Right kidney (tissue), 1 donor: ENCODE data around the gene RAB4A.
"Not testable (repeated sequence)": the region's sequence is repeated elsewhere in the genome, so short reads cannot be mapped to it uniquely, and the experiment has no call there.

ENCODE experiments used
- DNase-seq: peaks from one replicate; pipeline ENCODE4 v3.0.0-alpha.2; 2016

Gene RAB4A

DNA sequence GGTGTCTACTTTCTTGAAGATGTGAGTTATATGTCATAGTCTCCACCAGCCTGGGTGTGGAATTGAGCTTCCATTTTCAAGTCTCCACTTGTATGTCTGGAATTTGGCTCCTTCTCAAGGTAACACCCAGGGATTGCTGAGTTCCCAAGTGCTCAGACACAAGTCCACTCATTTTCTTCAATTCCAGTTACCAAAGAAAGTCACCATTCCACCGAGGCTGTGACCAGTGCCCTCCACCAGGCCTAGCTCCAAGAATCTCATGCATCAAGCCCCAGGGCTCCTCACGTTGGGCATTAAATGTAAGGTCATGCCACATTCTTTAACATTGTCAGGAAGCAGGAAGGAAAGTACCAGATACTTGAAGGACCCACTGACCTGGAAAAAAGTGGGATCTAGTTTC, 2.4 kb upstream of the RAB4A start:
- no peak for DNase-seq

DNA sequence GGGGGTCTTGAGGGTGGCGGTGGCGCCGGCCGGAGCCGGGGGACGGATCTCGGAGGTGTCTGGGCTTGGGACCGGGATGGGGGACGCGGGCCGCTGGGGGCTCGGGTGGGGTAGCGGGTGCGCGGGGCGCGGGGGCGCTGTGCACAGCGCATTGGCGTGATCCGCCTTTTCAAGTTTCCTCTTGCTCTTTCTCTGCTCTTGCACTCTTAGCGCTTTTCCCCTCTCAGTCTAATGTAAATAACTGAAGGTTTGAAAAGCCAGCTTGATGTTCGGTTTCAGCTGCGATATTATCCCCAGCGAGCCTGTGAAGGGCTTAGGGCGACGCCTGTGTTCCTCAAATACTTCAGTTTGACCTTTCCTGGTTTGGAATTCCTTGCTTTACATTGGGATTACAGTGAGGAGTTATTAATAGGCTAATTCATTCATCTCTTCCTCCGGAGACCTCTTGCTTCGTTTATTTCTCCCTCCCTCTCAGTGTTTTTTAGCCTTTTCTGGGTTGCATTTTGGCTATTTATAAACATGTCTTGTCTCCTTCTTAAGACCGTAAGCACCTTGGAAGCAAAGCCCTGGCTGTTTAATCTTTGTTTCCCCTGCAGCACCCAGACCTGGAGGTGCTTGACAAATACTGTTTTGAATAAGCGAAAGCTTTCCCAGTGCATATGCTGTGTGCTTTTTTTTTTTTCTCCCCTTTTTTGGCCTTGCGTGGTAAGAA, 693 bp downstream of the RAB4A start:
- peak; percentile 60 for DNase-seq

DNA sequence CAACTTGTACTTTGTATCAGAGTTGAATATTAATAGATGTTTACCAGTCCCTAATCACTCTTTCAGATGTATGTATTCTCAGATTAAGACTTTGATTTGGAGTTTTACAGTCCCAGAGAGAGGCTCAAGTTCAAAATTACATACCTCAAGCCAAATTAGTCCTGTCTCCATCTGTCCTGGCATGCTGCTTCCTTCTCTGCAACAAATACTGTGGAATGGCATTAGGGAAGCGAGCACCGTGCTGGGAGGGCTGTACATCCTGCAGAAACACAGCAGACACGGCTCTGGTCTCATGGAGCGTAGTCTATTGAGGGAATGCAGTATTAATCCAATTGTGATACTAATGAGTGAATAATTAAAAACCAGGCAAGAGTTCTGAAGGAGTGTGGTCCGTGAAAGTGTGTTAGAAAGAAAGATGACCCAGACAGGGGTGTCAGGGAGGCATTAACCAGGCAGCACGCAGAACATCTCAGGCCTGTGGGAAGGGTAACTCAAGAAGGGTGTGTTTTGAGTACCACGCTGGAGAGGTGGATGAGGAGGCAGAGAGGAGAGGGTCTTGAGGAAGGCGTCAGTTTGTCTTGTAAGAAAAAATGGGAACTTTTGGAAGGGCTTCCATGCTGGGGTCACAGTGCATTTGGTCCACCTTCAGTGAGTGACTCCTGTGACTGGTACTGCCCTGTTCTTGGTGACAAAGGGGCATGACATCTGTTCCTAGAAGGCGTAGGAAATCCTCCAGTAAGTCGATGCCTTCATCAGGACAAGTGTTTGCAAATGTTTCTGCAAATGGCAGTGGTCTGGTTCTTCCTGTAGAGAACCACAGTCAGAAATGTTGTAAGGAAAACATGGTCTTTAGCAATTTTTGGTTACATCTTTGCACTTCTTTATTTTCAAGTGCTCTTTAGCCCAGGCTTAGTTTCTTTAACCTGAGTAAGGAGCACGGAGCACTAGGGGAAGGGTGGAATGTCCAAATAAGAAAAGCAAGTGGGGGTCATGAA, 1.6 kb downstream of the RAB4A start:
- DNase-seq = no peak

DNA sequence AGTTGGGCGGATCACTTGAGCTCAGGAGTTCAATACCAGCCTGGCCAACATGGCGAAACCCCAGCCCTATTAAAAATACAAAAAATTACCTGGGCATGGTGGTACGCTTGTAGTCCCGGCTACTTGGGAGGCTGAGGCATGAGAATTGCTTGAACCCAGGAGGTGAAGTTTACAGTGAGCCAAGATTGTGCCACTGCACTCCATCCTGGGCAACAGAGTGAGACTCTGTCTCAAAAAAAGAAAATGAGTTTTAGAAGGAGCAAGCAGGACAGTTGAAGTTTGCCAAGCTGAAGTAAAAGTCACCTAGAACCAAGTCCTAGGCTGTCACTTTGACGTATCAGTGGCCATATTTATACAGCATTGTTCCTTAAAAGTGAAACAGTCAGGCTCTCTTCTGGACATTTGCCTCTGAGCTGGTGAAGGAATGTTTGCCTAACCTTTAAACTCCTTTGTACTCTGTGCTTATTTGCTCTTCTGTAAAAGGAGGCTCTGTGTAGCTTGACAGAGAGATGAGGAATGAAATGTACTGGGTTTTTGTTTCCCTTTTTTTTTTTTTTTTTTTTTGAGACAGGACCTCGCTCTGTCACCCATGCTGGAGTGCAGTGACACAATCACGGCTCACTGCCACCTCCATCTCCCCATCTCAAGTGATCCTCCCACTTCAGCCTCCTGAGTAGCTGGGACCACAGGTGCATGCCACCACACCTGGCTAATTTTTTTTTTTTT, 2.8 kb downstream of the RAB4A start:
- no peak for DNase-seq

DNA sequence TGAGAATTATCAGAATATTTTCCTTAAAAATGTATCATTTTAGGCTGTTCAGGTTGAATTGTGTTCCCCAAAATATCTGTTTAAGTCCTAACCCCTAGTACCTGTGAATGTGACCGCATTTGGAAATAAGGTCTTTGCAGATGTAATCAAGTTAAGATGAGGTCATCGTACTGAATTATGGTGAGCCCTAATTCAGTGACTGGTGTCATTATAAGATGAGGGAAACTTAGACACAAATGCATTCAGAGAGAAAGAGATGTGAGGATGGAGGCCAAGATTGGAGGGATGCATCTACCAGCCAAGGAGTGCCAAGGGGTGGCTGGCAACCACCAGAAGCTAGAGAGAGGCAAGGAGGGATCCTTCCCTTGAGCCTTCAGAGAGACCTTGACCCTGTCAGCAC, 4.1 kb downstream of the RAB4A start:
- DNase-seq = no peak

DNA sequence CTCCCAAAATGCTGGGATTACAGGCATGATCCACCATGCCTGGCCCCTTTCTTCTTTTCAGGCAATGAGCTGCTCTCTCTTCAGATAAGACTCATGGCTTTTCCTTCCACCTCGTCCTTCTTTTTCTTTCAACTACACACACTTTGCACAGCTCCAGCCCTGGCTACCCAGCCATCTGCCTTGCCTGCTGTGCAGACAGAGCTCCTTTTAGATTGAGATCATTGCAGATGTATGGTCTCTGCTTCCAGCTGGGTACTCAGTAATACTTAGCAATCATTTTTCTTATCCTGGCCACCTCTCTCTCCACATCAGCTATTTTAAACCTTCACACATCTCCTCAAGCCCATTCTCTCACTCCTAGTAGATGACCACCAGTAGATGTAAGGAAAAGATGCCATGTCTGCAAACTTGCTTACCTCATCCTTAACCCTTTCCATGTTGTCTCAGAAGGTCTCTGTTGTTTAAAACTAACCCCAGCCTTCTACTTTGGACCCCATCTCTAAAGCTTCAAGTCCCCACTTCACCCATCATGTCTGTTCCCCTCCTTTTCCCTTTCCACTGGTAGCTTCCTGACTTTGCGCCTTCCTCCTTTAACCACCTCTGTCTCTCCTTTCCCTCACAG, 7.3 kb downstream of the RAB4A start:
- DNase-seq = no peak

DNA sequence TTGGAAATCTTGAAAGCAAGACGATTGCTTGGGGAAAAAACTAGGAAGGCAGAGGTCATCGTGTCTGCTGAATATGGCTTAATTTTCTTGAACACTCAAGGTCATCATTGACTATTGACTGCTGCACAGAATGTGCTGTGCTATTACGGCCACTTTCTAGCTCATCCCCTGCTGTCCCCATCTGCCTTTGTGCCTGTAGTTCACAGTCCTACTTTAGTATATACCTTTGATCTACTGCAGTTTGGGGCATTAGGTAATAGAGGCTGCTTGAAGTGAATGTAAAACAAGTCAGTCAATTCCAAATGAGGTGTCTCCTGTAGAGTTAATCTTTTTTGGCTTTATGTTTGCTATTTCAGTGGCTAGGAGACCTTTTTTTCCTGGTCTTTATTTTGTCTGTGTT, 8.3 kb downstream of the RAB4A start:
- no peak for DNase-seq

DNA sequence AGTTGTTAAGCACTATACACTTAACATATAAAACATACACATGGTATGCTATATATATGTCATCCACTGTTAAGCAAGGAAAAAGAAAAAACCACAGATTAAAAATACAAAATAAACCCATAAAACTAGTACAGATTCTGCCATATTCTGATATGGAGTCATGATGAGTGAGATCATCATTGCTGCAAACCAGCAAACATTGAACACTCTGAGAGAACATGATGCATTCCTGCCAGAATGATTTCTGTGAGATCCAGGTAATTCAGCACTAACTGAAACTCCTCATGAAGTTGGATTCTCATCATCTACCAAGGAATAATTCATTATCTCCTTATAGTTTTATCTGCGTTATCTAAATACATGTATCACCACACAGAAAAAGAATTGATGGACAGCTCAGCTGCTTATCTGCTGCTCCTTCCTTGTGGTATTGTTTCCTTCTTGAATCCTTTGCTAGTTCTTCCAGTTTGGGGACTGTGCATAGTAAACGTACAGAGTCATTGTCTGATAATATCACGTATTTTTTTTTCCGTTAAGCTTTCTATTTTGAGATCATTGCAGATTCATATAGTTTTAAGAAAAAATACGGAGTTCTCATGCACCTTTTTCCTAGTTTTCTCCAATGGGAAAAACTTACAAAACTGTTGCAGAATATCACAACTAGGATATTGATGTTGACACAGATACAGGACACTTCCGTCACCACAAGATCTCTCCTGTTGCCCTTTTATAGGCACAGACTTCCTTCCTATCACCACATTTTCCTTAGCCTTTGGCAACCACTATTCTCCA, 9.3 kb downstream of the RAB4A start:
- DNase-seq = no peak

DNA sequence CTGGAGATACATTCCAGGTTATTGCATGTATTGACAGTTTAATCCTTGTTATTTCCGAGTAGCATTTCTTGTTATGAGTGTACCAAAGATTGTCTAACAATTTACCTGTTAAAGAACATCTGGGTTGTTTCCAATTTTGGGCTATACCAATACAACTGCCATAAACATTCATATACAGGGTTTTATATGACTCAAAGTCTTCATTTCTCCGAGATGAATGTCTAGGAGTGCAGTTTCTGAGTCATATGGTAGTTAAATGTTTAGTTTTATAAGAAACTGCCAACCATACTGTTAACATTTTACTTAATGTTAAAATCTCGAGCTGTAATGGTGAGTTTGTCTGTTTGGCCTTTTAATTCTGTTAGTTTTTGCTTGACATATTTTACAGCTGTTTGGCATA, 10.0 kb downstream of the RAB4A start:
- DNase-seq = no peak

DNA sequence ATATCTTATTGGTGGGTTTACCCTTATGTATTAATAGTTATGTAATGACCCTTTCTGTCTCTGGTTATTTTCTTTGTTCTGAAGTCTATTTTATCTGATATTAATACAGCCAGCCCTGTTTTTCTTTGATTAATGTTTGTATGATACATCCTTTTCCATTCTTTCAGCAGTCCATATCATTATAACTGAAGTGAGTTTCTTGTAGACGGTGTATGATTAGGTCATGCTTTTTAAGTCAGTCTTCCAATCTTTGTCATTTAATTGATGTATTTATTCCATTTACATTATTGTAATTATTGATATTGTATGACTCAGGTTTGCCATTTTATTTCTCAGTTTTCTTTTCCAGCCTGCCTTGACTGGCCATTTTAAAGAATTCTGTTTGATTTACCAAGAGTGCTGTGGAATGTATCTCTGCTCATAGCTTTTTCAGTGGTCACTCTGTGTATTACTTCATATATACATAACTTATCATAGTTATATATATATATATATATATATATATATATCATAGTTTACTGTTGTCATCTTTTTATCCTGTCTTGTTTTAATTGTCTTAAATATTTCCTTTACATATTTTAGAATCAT, 10.5 kb downstream of the RAB4A start:
- DNase-seq = no peak

DNA sequence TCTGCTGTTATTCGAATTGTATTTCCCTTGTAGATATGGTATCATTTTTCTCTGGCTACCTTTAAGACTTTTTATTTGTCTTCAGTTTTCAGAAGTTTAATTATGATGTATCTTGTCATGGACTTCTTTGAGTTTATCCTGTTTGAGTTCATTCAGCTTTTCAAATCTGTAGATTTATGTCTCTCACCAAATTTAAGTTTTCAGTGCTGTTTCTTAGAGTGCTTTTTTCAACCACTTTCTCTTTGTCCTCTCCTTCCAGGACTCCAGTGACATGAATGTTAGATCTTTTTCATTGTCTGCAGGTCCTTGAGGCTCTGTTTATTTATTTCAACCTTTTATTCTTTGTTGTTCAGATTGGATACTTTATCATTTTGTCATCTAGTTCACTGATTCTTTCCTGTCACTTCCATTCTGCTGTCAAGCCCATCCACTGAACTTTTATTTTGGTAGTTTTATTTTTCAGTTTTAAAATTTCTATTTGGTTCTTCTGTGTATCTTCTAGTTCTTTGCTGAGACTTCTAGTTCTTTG, 11.4 kb downstream of the RAB4A start:
- DNase-seq = no peak

DNA sequence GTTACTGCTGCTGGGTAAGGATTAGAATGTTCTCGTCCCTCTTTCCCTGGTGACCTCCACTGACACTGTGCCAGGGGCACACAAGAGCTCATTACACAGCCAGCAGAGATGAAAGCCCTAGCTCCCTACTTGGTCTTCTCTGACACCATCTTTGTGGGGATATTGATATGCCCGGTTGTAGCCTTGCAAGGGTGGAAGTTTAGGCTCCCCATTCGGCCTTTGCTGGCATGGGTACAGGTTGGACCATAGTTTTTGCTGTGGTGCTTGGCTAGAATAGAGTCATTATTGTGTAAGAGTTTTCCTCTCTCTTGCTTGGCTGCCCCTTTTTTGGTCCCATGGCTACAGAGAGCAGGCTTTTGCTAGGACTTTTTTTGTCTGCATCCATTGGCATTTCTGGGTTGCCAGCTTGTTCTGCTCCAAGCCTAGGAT, 12.3 kb downstream of the RAB4A start:
- DNase-seq = no peak

DNA sequence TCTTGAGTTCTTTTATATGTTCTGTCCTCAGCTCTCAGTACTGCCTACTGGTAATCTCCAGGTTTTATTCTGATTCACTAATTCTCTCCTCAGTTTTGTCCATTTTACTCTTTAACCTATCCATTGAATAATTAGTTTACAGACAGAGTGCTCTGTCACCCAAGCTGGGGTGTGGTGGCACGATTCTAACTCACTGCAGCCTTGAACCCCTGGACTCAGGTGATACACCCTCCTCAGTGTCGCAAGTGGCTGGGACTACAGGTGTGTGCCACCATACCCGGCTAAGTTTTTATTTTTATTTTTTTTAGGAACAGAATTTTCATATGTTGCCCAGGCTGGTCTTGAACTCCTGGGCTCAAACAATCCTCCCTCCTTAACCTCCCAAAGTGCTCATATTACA, 14.0 kb downstream of the RAB4A start:
- DNase-seq = no peak

DNA sequence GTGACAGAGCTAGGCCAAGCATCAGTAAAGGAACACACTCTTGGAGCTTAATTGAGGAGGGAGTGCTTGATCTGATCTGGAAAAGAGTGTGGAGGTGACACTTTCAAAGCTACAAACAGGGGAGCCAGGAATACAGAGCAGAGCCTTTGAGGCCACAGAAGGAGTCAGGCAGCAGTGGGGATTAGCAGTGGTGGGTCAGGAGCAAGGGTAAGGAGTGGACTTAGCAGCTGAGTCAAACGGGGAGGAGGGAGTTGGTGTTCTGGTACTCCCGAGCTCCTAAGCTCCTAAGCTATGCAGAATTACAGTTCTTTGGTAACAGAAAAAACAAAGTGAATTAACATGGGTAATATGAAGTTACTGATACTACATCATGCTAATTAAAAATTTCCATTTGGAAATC, 14.5 kb downstream of the RAB4A start:
- DNase-seq = no peak

DNA sequence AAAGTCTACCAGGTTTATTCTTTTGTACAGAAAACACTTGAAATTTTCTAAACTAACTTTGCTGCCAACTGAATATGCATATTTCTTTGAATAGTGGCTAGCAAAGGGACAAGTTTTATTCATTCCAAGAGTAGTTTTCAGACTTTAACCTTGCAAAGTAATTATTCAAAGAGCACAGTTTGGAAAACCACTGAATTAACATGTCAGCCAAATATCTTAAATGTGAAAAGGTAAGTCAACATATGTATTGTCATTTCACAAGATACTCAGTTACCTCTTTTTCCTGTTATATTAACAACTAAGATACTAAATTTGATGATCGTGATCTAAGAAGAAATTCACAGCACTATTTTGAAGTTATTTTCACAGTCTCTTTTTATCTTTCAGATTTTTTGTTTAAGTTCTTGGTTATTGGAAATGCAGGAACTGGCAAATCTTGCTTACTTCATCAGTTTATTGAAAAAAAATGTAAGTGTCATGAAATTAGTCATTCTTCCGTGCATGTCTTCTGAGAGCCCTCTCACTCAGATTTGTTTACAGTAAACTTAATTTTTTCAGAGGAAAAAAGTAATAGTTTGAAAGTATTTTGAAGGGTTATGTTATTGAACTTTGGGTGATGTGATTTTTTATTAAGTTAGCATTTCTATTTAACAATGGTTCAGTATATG, 15.3 kb downstream of the RAB4A start:
- DNase-seq = no peak

DNA sequence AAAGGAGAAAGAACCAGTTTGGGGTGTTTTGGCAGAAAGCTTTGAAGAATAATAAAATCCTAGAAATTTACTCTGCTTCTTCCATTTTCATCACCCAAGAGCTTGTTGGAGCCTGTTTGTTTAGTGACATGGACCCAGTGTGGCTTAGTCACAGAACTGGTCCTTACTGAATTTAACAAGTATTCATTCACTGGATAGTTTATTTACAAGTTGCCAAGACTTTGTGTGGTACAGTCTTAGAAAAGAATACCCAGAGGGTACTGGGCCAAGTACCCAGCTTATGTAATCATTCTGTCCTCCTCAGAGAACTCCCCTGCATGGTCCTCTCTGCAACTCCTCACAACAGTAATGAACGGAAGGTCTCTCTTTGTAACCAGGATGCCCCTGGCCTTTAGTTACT, 16.4 kb downstream of the RAB4A start:
- DNase-seq = no peak

DNA sequence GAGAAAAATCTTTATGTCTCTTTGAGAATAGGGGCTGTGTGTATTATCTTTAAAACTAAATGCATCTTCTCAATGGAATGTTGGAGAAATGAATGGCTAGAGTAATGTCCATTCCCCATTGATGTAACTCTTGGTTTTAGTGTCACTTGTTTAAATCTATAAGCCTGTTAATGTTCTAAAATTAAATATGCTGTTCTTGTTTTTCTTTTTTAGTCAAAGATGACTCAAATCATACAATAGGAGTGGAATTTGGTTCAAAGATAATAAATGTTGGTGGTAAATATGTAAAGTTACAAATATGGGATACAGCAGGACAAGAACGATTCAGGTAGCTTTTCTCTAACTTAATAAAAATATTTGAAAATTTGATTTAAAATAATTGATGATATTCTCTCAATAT, 17.6 kb downstream of the RAB4A start:
- DNase-seq = no peak

DNA sequence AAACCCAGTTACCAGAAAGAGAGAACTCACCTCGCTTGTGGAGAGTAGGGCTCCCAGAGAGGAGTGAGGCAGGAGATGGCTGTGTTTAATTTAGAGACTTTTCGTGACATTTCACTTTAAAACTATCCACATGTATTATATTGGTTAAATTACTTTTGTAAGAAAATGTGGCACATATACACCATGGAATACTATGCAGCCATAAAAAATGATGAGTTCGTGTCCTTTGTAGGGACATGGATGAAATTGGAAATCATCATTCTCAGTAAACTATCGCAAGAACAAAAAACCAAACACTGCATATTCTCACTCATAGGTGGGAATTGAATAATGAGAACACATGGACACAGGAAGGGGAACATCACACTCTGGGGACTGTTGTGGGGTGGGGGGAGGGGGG, 20.8 kb downstream of the RAB4A start:
- DNase-seq = not testable (repeated sequence)

DNA sequence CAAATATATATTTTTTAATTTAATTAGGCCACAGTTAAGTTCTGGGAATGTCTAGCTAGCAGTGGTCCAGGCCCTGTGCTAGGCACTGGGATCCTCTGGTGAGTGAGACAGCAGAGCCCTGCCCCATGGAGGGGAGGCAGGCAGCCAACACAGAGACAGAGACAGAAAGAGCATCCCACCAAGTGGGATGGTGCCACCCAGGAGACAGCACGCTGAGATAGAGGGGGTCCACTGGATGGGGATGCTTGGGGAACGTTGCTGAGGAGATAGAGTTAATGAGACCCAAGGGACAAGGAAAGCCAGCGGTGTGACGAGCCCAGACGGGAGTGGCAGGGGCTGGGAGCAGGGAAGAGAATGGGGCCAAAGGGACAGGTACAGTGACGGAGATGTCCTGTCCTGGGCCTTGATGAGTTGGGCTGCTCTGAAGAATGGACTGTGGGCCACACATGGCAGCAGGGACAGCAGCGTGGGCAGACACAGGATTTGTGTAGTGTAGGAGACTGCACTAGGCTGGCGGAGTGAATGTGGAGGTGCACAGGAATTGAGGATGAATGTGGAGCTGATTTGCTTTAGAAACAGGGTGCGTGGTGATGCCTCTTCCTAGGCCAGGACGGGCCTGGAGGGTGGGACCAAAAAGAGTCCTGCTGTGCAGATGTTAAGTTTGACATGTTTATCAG, 22.8 kb downstream of the RAB4A start:
- no peak for DNase-seq

DNA sequence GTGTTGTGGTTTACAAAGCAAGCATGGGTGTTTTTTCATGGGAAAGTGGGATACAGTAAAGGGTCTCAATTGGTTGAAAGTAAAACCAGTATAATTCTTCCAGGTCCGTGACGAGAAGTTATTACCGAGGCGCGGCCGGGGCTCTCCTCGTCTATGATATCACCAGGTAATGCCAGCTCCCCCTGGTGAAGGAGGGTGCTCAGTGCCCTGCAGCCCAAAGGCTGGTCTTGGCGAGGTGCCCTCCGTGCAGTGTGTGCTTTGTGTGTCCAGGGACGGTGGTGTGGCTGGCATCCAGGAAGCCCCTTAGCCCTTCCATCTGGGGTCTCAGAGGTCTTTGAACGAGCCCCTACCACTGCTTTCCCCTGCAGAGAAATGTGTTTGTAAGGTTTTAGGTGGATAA, 24.8 kb downstream of the RAB4A start:
- no peak for DNase-seq
